ENCODE measurements around the gene TMC3.
"Not testable (repeated sequence)": the region's sequence is repeated elsewhere in the genome, so short reads cannot be mapped to it uniquely, and the experiment has no call there.

The TMC3 gene

DNA sequence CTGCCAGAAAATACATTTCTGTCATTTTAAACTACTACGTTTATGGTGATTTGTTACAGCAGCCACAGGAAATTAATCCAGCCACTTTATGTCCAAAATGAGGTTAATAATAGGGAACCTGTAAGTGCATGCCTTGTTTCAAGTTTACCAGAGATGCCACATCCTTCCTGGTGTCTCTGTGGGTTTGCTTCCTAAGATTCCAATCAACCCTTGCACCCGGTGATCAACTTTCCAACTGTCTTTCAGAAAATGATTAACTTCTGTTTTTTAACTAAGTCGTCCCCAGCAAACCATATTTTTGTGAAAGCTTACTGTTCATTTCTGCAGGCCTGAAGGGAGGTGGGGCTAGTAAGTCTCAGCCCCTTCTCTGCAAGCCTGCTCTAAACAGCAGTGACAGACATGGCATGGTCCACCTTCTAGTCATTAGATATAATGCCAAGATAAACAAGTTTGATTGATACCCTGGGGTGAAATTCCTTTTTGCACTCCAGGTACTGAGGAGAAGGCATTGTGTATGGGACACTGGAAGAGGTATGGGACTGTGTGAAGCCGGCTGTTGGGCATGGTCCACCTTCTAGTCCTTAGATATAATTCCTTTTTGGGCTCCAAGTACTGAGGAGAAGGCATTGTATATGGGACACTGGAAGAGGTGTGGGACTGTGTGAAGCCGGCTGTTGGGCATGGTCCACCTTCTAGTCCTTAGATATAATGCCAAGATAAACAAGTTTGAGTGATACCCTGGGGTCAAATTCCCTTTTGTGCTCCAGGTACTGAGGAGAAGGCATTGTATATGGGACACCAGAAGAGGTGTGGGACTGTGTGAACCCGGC, 11.1 kb upstream of the TMC3 start:
- DNase-seq (ENCODE audit: low read depth): no peak

GRCh38 chr15:81381720-81382119, 7.7 kb upstream of the TMC3 start:
- no peak for DNase-seq (ENCODE audit: low read depth)

DNA sequence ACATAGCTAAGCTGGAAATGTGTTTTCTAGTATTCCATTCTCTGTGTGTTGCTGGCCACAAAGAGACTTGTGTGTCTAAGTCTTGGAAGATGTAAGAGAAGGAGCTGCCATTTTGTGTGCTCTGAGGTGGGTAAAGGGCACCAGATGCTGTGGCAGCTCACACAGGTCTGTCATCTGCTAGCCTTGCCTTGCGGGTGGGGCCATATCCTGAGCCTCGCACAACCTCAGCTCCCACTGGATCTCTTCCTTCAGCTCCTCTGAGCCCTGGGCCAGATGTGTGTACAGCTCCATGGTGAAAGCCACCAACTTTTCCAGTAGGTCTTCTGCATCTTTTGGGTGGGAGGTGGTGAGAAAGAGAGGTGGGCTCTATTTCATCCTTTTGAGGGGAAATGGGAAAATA, 6.7 kb upstream of the TMC3 start:
- DNase-seq (ENCODE audit: low read depth): no peak

- DNase-seq (ENCODE audit: low read depth): no peak
Observed at GRCh38 chr15:81380203-81380602, 6.2 kb upstream of the TMC3 start.

DNA sequence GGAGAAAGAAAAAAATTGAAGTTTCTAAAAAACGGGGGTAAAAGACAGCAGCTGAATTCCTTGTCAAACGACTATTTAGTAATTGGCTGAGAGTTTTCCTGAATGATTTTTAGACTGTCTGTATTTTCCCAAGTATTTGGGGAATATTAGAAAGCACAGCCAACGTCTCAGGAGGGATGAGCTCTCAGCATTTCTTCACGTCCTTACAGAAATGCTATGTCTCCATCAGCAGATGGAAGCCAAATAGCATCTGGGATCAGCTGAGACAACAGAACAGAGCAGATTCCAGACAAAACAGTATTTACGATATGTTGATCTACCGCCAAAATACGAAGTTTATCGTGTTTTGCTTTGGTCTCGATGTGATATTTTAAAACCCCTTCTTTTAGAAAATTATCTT, 5.3 kb upstream of the TMC3 start:
- DNase-seq (ENCODE audit: low read depth): no peak

DNA sequence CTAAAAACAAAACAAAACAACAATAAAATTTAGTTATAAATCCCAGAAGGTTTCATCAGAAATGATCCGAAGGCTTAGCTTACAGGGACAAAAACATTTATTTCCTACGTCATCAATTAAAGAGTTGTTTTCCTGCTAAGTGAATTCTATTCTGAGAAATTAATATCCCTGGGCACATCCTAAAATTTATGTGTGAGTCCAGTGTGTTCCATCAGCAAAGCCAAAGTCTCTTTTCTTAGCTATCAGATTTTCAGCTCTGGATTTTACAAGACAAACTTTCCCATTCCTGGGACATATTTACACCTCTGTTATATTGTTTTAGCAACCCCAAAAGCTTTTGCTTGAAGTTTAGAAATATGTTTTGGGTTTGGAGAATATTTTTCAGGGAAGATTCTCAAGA, 4.4 kb upstream of the TMC3 start:
- no peak for DNase-seq (ENCODE audit: low read depth)

- no peak for DNase-seq (ENCODE audit: low read depth)
Observed at GRCh38 chr15:81377871-81378270, 3.9 kb upstream of the TMC3 start.

DNA sequence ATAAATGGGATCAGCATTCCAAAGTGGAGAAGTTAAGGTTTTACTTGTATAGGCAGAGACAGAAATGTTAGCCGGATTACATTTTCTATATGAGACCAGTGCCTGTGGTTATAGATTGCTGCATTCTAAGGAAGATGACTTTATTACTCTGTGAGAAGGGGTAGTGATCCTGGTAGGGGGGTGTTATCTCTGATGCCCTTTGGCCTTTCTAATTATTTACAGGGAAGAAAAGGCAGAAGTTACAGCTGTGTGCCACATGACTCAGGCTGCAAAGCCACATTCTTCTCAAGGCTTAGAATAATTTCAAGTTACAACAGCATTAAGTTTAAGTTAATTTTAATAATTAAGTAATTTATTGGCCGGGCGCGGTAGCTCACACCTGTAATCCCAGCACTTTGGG, 2.2 kb upstream of the TMC3 start:
- no peak for DNase-seq (ENCODE audit: low read depth)

- no peak for DNase-seq (ENCODE audit: low read depth)
Observed at GRCh38 chr15:81375461-81375860, 1.4 kb upstream of the TMC3 start.

DNA sequence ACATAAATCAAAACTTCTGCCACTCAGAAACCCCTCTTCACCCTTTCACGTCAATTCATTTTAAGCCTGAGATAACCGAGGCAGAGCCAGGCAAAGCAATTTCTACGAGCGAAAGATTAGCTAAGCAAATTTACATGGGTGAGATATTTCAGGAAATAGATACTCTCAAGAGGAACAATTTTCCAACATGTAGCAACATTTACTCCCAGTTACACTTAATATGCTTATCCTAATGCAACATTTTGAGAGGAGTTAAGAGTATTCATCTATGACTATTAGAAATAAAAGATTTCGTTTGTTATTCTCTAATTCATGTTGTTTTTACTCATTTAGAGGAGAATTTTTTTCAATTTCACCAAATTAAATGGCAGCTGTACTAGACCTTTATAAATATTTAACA, 837 bp downstream of the TMC3 start:
- no peak for DNase-seq (ENCODE audit: low read depth)

GRCh38 chr15:81372575-81372974, 1.4 kb downstream of the TMC3 start:
- no peak for DNase-seq (ENCODE audit: low read depth)

GRCh38 chr15:81363718-81364500, 10.1 kb downstream of the TMC3 start:
- DNase-seq (ENCODE audit: low read depth): no peak

- DNase-seq (ENCODE audit: low read depth): no peak
Observed at GRCh38 chr15:81363276-81363675, 10.7 kb downstream of the TMC3 start.

- no peak for DNase-seq (ENCODE audit: low read depth)
Observed at GRCh38 chr15:81362790-81363189, 11.2 kb downstream of the TMC3 start.

DNA sequence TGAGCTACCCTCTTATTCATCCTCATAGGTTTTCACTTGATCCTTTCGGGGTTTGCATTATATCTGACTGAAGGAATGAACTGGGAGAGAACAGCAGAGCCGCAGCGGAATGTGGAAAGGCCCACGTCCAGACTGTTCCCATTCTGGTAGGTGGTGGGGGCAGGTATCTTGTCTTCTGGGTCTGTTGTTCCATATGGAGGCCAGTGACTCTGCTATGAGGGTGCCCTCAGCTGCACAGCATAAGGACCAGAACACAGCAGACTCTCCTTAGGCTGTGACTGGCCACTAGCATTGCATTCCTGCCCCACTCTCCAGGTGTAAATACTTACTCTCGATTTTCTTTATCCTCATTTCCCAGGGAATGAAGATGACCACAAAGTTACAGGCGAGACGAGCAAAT, 12.1 kb downstream of the TMC3 start:
- no peak for DNase-seq (ENCODE audit: low read depth)

DNA sequence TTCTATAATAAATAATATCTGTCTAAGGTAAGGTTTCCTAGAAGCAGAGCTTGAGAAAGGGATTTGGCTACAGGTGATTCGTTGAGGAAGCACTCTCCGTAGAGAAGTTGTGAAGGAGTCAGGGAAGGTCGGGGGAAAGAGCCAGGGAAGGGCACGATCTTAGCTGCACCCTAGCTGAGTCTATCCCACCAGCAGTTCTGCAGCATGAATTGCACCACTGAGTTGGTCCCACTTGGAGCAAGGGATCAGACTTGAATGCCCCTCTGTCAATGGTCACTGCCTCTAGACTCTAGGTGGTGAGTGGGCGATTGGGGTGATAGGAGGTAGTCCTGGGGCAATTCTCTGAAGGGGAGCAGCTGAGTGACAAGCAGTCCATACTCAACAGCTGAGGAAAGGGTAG, 13.5 kb downstream of the TMC3 start:
- DNase-seq (ENCODE audit: low read depth): no peak

DNA sequence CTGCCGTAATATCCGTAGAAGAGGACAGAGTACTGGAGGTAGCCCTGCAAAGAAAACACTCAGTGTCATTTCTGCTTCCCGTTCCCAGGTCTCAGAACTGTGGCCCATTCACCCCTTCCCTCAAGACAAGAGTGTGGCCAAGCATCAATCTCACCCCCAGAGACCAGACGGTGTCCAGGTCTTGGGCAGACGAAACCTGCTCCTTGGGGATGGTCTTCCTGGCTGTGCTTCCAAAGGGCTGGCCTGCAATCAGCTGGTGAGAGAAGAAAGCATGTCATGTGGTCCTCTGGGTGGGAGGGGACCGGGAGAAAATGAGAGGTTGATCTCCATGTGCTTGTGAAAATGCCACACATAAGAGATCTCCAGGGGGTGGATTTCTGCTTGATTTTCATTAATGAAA, 15.8 kb downstream of the TMC3 start:
- no peak for DNase-seq (ENCODE audit: low read depth)

GRCh38 chr15:81357180-81357686, 16.8 kb downstream of the TMC3 start:
- no peak for DNase-seq (ENCODE audit: low read depth)

DNA sequence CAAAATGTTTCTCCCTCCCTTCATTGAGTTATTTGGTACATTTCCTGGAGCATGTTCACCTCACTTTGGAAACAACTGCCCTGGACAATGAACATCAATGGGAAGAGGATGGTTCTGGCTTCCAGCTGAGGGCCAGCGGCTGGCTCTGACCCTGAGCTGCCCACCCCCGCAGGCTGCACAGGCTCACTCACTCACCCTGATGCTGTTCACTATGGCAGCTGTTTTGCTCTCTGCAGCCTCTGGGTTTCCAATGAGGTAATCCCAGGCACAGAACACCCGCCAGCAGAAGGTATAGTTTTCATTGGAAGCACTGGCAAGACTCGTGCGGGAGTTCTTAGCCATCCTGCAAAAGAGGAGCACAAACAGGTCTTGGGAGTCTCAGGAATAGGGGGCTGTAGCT, 17.8 kb downstream of the TMC3 start:
- DNase-seq (ENCODE audit: low read depth): no peak

GRCh38 chr15:81351651-81352050, 22.4 kb downstream of the TMC3 start:
- no peak for DNase-seq (ENCODE audit: low read depth)

DNA sequence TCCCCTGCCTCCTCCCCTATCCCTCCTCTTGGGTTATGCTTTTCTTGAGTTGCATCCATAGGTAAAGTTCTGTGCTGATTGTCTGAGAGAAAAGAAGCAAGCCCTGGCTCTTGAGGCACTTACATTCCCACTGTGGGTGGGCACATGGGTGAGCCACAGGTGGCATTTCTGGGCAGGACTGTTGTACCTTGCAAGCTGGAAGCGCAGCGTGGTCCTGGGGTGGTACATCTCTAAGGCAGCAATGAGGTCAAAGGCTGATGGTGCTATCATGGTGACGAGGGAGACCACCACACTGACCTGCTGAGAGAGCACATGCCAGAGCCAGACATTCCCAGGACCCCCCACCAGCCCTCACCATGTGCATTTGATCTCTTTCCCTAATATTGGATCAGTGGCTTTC, 24.7 kb downstream of the TMC3 start:
- no peak for DNase-seq (ENCODE audit: low read depth)

GRCh38 chr15:81348691-81349090, 25.3 kb downstream of the TMC3 start:
- DNase-seq (ENCODE audit: low read depth): not testable (repeated sequence)

DNA sequence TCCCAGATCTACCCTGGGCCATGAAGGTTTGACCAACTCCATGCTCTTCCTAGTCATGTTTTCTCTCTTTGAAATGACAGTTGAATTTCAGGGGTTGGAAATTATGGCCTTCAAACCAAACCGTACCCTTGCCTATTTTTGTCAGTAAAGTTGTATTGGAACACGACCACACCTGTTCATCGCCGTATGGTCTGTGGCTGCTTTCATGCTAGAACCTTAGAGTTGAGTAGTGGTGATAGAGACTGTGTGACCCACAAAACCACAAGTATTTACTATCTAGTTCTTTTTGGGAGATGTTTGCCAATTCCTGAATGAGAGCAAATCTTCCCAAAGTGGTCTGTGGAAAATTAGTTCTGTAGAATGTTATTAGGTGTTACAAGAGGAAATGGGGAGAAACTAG, 26.1 kb downstream of the TMC3 start:
- DNase-seq (ENCODE audit: low read depth): no peak

All from T follicular helper cell (primary cell).